Activated naive CD8-positive, alpha-beta T cell (primary cell): ENCODE results near the gene TRAK1.
A peak's percentile ranks its signal among the peaks of the same experiment; 100 is the strongest.

Source experiments
- H3K27ac Mint-ChIP-seq: one replicate; pipeline ENCODE4 v1.8.0; 2021; ENCODE audit warnings: mixed read lengths
- H3K27me3 Mint-ChIP-seq: one replicate; pipeline ENCODE4 v1.8.0; 2021; ENCODE audit warnings: mixed read lengths
- H3K36me3 Mint-ChIP-seq: one replicate; pipeline ENCODE4 v1.8.0; 2021; ENCODE audit warnings: mixed read lengths
- H3K4me1 Mint-ChIP-seq: one replicate; pipeline ENCODE4 v1.8.0; 2021; ENCODE audit warnings: low read depth, mixed read lengths
- H3K4me3 Mint-ChIP-seq: one replicate; pipeline ENCODE4 v1.8.0; 2021; ENCODE audit warnings: mild to moderate bottlenecking, mixed read lengths
- H3K9me3 Mint-ChIP-seq: one replicate; pipeline ENCODE4 v1.8.0; 2021; ENCODE audit warnings: low read depth, mixed read lengths

Gene TRAK1

DNA sequence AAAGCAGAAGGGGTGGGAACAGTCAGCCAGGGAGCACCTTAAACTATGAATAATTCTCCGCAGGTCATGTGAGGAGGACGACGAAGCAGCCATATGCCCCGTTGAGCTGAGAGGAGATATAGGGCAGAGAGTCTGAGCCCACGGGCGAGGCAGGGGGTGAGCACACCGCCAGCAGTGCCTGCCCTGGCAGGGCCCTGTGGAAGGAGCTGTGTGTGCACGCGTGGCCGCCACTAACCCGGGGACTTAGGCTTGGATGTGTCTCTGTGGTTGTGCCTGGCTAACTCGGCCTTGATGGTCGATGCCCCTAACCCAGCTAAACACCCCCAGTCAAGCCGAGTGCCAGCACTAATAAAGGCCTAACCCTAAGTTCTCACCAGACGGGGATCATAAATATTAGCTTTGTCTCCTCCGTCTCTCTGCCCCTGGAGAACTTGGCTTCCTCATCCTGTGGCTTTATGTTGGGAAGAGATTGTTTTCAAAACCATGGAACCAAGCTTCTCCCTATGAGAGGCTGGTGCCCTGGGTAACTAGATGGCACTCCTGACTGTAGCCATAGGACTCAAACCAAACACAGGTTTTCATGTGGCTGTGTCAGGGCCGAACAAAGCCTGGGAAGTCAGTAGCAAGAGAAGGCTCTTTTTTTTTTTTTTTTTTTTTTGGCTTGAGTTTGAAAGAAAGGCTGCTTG, 129.4 kb downstream of the TRAK1 start:
- Mint-ChIP-seq H3K4me1 (peaks cover 52% of the 10 kb centered on the region), H3K36me3 (peaks cover 13% of the 10 kb centered on the region), H3K27ac (peak overlapping the region; percentile 62), H3K27me3 (no peaks in the 10 kb centered on the region), H3K9me3 (no peaks in the 10 kb centered on the region), H3K4me3 (no peak overlapping the region)

DNA sequence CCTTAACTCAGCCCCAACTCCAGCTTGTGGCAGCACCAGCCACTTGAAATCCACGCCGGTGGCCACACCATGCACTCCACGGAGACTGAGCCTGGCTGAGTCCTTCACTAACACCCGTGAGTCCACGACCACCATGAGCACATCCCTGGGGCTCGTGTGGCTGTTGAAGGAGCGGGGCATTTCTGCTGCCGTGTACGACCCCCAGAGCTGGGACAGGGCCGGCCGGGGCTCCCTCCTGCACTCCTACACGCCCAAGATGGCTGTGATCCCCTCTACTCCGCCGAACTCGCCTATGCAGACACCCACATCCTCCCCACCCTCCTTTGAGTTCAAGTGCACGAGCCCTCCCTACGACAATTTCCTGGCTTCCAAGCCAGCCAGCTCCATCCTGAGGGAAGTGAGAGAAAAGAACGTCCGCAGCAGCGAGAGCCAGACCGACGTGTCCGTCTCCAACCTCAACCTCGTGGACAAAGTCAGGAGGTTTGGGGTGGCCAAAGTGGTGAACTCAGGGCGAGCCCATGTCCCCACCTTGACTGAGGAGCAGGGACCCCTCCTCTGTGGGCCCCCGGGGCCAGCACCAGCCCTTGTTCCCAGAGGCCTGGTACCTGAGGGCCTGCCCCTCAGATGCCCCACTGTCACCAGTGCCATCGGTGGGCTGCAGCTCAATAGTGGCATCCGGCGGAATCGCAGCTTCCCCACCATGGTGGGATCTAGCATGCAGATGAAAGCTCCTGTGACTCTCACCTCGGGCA, 132.0 kb downstream of the TRAK1 start:
- Mint-ChIP-seq H3K4me3 (no peak overlapping the region), H3K4me1 (peaks cover 27% of the 10 kb centered on the region), H3K36me3 (peaks cover 14% of the 10 kb centered on the region), H3K9me3 (no peaks in the 10 kb centered on the region), H3K27me3 (no peaks in the 10 kb centered on the region), H3K27ac (no peak overlapping the region)

DNA sequence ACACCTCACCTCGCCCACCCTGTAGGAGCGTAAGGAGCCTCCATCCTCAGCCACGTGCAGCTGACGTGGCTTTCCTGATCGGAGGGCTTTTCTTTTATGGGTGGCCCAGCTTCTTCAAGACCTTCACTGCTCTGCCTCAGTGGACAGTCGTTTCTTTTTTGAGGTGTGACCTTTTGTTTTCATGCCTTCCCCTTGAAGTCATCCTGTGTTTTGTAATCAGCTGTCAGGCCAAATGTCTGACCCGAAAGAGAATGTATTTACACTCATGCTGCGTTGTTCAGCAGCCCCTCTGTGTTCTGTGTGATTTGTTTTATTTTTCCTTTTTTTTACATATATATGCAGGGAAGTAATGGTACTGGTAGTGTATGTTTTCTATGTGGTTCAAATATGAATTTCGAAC, 133.0 kb downstream of the TRAK1 start:
- Mint-ChIP-seq H3K4me3 (no peak overlapping the region), H3K4me1 (peaks cover 22% of the 10 kb centered on the region), H3K9me3 (no peaks in the 10 kb centered on the region), H3K27ac (no peak overlapping the region), H3K27me3 (no peaks in the 10 kb centered on the region), H3K36me3 (peaks cover 14% of the 10 kb centered on the region)

DNA sequence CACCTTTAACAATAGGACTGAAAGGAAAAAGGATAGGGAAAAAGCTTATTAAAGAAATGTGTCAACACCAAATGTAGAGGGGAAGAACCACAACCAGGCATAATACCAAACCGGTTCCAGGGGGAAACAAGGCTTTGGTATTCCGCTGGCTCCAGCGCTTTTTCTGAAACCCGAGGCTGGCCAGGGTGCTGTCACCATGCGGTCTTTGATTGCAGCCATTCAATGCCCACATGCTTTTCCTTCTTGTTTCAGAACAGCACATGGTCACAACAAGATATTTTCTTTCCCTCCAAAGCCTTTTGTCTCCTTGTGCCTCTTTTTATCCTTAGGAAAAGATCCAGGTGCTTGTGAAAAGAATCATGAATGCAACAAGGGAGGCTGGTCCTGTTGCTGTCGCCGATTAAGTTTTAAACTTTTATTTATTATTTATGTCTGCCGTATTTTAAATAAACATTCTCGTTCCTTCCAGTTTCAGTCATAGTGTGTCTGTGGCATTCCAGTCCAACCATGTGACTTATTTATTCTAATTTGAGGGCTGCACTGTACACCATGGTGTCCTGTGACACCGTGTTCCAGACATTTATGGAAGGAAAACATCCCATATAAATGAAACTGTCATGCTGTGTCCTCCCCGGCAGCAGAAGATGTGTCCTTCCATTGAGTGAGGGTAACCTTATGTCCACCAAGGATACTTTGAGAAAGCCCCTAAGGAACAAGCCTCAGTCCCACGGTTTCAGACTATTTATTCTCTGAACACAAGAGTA, 133.7 kb downstream of the TRAK1 start:
- H3K4me1 Mint-ChIP-seq = peaks cover 18% of the 10 kb centered on the region
- no peak overlapping the region for H3K27ac Mint-ChIP-seq
- H3K27me3 Mint-ChIP-seq = no peaks in the 10 kb centered on the region
- peaks cover 14% of the 10 kb centered on the region for H3K36me3 Mint-ChIP-seq
- H3K4me3 Mint-ChIP-seq = no peak overlapping the region
- no peaks in the 10 kb centered on the region for H3K9me3 Mint-ChIP-seq

DNA sequence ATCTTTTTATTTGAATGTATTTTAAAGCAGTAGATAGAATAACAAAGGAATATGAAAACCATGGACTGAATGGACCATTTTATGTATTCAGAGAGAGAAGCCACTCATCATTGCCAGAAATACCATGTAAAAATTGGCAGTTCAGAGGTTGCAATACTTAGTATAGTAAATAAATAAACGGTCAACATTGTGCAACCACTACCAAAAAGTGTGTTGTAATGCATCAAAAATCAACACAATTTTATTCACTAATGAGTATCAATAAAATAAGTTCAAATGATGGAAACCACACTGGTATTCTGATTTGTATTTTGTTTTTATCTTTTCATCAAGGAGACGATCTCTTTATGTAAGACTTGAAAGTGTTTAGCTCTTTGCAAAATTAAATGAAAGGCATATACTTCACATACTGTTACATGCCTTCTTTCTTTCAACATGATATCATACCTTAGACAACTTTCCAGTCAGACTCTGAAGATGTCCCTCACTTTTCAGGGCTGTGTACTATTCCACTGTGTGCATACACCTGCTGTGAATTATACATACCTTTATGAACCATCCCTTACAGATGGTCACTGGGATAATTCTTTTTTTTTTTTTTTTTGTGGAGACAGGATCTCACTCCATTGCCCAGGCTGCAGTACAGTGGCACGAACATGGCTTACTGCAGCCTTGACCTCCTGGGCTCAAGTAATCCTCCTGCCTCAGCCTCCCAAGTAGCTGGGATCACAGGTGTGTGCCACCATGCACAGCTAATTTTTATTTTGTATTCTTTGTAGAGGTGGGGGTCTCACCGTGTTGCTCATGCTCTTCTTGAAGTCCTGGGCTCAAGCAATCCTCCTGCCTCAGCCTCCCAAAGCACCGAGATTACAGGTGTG, 134.6 kb downstream of the TRAK1 start:
- no peak overlapping the region for H3K27ac Mint-ChIP-seq
- no peak overlapping the region for H3K4me3 Mint-ChIP-seq

DNA sequence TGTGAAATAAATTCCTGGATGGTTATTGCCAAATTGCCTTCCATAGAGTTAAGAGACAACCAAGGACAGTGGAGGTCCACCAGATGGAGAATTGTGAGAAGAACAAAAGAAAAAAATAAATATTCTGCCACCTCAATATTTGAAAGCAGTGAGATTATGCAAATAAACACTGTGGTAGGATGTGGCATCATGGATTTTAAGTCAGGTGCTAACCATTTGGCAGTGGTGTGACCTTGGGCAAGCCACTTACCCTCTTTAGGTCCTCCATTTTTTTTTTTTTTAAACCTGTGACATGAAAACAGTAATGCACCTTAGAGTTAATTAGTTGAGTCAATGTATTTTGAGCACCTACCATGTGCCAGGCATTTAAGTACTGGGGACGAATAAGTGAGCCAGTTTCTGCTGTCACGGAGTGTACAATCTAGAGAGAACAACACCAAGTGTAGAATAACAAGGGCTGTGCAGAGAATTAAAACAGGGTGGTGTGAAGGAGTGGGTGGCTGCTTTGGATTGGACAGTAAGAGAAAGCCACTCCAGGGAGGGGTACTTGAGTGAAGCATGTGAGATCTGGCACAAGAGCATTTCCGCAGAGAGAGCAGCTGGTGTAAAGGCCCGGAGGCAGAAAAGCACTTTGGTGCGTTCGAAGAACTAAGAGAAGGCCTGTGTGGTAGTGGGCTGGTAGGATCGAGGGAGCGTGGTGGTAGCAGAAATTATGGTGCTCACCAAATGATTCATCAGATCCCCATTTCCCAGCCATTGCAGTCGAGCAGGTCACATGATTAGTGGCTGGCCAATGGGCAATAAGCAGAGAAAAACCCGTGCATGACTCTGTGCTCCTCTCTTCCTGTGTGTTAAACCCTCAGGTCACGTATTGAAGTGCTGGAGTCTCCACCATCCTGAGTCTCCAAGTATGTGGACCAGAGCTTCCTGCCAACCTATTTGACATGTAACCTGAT, 135.6 kb downstream of the TRAK1 start:
- H3K9me3 Mint-ChIP-seq = no peaks in the 10 kb centered on the region
- H3K27ac Mint-ChIP-seq = no peak overlapping the region

More for the DNA sequence above, 134.6 kb downstream of the TRAK1 start:
- Mint-ChIP-seq H3K4me1 (peaks cover 9% of the 10 kb centered on the region), H3K9me3 (no peaks in the 10 kb centered on the region), H3K36me3 (peaks cover 11% of the 10 kb centered on the region), H3K27me3 (no peaks in the 10 kb centered on the region)

DNA sequence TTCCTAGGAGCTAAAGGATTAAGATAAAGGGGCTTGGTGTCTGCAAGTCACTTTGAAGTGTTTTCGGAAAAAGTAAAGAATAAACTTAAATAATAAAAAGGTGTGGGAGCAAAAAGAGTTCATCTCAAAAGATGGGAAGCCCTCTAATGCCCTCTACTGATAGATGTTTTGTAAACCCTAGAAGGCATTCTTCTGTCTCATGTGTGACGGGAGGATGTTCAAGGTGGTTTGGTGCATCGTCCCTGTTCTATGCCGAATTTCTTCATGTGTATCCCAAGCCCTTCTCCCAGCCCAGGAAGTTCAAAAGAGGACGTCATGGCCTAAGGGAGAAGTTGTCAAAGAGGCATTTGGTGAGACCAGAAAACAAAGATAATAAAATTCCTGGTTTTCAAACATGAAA, 137.6 kb downstream of the TRAK1 start:
- H3K9me3 Mint-ChIP-seq = no peaks in the 10 kb centered on the region
- peaks cover 8% of the 10 kb centered on the region for H3K36me3 Mint-ChIP-seq
- H3K27me3 Mint-ChIP-seq = no peaks in the 10 kb centered on the region
- H3K27ac Mint-ChIP-seq = no peak overlapping the region
- H3K4me1 Mint-ChIP-seq = peaks cover 3% of the 10 kb centered on the region
- H3K4me3 Mint-ChIP-seq = no peak overlapping the region

More for the DNA sequence above, 135.6 kb downstream of the TRAK1 start:
- Mint-ChIP-seq H3K4me3 (no peak overlapping the region), H3K27me3 (no peaks in the 10 kb centered on the region), H3K4me1 (peaks cover 6% of the 10 kb centered on the region), H3K36me3 (peaks cover 11% of the 10 kb centered on the region)

DNA sequence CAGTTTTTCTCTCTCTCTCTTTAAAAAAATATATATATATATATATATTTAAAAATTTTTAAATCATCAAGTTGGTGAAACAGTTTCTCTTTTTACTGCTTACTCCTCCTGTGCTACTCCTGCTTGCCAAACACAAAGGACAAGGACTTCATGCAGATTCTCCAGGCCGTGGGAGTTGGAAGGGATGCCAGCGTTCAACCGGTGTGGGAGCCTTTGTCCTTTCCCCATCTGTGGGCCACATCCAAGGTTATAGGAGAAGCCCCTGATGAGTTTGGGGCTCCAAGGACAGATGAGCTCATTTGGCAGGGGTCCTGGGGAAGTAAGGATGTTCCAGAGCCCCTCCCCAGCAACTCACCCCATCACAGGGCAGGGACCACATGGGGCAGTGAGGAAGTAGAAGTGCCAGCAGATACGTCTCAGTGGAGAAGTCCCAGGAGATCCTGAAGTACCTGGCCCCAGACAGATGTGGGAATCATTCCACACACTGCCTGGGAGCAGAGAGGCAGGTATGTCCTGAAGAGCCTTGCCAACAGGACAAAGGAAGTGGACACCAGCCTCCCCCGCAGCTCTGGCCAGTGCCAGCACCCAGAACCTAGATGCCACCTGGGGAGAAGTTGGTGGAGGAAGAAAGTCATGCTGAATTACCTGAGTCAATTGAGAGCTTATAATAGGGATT, 138.2 kb downstream of the TRAK1 start:
- no peak overlapping the region for H3K27ac Mint-ChIP-seq
- H3K36me3 Mint-ChIP-seq = peaks cover 10% of the 10 kb centered on the region
- no peaks in the 10 kb centered on the region for H3K9me3 Mint-ChIP-seq
- H3K4me3 Mint-ChIP-seq = no peak overlapping the region
- H3K27me3 Mint-ChIP-seq = peaks cover 5% of the 10 kb centered on the region
- peaks cover 3% of the 10 kb centered on the region for H3K4me1 Mint-ChIP-seq

DNA sequence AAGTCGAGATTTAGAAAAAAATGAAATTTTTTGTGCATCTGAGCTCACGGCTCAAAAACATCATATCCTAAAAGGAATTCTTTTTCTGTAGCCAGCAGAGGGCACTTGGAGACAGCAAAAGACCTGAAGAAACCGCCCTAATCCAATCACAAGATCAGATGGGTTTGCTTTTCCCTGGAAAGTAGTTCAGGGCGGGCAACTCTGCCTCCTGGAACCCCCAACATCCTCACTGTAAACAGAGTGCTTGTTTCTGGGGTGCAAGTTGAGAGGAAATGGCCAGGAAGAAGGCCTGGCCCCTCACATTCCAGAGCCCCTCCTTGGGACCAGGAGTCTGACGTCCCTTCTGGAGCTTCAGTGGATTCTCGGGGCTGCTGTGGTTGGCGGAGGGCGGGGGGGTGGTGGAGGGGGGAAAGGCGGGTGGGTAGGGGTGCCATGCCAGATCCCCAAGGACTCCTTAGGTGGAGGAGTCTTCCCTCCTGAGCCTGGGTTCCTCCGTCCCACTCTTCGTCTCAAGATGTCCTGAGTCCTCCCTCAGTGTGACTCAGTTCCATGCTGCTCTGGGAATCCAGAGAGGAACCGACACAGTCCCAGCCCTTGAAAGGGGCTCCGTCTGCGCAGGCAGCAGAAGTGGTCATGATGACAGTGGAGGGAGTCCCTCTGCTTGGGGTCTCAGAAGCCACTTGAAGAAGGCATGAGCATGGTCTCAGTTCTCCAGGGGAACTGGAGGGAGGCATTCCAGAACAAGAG, 139.0 kb downstream of the TRAK1 start:
- H3K27ac Mint-ChIP-seq = no peak overlapping the region
- peaks cover 3% of the 10 kb centered on the region for H3K4me1 Mint-ChIP-seq
- H3K36me3 Mint-ChIP-seq = peaks cover 15% of the 10 kb centered on the region
- H3K4me3 Mint-ChIP-seq = no peak overlapping the region
- H3K27me3 Mint-ChIP-seq = peaks cover 9% of the 10 kb centered on the region
- H3K9me3 Mint-ChIP-seq = no peaks in the 10 kb centered on the region

DNA sequence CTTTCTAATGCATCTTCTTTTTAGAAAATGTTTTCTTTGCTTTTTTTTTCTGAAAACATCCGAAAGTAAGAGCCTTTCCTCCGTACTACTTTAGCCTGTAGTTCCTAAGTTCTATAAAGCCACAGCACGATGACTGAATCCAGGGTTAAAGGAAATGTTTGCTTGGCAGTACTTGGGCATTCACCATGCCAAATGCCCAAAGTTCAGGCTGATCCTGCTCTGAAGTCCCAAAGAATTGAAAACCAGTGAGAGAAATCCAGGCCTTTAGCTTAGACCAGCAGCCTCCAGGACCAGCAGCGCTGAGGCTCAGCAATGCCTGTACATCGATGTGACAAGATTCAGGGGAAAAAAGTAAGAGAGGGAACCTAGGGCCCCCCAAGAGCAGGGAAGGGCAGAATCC, 139.7 kb downstream of the TRAK1 start:
- Mint-ChIP-seq H3K4me3 (no peak overlapping the region), H3K27ac (no peak overlapping the region), H3K36me3 (peaks cover 10% of the 10 kb centered on the region), H3K4me1 (peaks cover 3% of the 10 kb centered on the region), H3K27me3 (peaks cover 13% of the 10 kb centered on the region), H3K9me3 (no peaks in the 10 kb centered on the region)

DNA sequence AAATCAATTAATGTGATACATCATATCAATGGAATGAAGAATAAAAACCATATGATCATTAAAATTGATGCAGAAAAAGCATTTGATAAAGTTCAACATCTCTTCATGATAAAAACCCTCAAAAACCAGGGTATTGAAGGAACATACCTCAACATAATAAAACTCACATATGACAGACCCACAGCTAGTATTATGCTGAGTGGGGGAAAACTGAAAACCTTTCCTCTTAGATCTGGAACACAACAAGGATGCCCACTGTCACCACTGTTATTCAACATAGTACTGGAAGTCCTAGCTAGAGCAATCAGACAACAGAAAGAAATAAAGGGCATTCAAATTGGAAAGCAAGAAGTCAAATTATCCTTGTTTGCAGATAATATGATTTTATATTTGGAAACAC, 144.4 kb downstream of the TRAK1 start:
- no peak overlapping the region for H3K27ac Mint-ChIP-seq
- H3K9me3 Mint-ChIP-seq = peaks cover 7% of the 10 kb centered on the region
- H3K4me1 Mint-ChIP-seq = no peaks in the 10 kb centered on the region
- peaks cover 21% of the 10 kb centered on the region for H3K27me3 Mint-ChIP-seq
- H3K36me3 Mint-ChIP-seq = peaks cover 16% of the 10 kb centered on the region
- H3K4me3 Mint-ChIP-seq = no peak overlapping the region

DNA sequence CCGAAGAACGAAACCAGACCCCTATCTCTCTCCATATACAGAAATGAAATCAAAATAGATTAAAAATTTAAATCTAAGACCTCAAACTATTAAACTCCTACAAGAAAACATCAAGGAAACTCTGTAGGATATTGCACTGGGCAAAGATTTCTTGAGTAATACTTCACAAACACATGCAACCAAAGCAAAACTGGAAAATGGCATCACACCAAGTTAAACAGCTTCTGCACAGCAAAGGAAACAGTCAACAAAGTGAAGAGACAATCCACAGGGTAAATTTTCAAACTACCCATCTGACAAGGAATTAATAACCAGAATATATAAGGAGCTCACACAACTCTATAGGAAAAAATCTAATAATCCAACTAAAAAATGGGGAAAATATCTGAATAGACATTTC, 145.5 kb downstream of the TRAK1 start:
- Mint-ChIP-seq H3K27me3 (peaks cover 21% of the 10 kb centered on the region), H3K9me3 (peaks cover 7% of the 10 kb centered on the region), H3K36me3 (peaks cover 16% of the 10 kb centered on the region), H3K27ac (no peak overlapping the region), H3K4me1 (no peaks in the 10 kb centered on the region), H3K4me3 (no peak overlapping the region)

DNA sequence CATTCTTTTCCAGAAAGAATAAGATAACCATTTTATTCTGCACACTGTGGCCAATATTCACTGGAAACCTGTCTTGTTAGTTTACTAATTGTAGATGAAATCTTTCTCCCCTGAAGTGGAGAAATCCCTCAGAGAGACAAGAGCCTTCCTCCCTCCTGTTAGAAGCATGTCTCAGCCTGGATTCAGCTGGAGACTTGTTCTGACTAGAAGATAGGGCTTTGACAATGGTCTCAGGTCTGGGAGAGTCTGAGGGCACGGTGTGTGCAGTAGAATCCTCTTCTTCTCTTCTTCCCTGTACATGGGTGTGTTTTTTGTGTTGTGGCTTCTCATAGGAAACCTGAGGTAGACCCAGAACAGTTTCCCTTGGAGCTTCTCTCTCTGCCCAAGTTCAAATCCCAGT, 154.9 kb downstream of the TRAK1 start:
- Mint-ChIP-seq H3K4me3 (no peak overlapping the region), H3K36me3 (no peaks in the 10 kb centered on the region), H3K9me3 (no peaks in the 10 kb centered on the region), H3K4me1 (peaks cover 8% of the 10 kb centered on the region), H3K27ac (no peak overlapping the region), H3K27me3 (peaks cover 4% of the 10 kb centered on the region)
